Measurements from ENCODE around the gene DBH.
"Not testable (repeated sequence)": the region's sequence is repeated elsewhere in the genome, so short reads cannot be mapped to it uniquely, and the experiment has no call there.

The DBH gene

GRCh38 chr9:133664173-133665050, 28.2 kb downstream of the DBH start:
- no peak for DNase-seq (ENCODE audit: low read depth in 1 of 2, low spot score in 1 of 2)

- no peak for DNase-seq (ENCODE audit: low read depth in 1 of 2, low spot score in 1 of 2)
Measured at GRCh38 chr9:133665096-133665495, 28.9 kb downstream of the DBH start.

GRCh38 chr9:133665535-133665934, 29.4 kb downstream of the DBH start:
- DNase-seq (ENCODE audit: low read depth in 1 of 2, low spot score in 1 of 2) = no peak

GRCh38 chr9:133666387-133666786, 30.2 kb downstream of the DBH start:
- no peak for DNase-seq (ENCODE audit: low read depth in 1 of 2, low spot score in 1 of 2)

GRCh38 chr9:133666845-133667244, 30.7 kb downstream of the DBH start:
- no peak for DNase-seq (ENCODE audit: low read depth in 1 of 2, low spot score in 1 of 2)

GRCh38 chr9:133667759-133668450, 31.7 kb downstream of the DBH start:
- no peak for DNase-seq (ENCODE audit: low read depth in 1 of 2, low spot score in 1 of 2)

GRCh38 chr9:133669182-133669801, 33.1 kb downstream of the DBH start:
- no peak for DNase-seq (ENCODE audit: low read depth in 1 of 2, low spot score in 1 of 2)

- no peak for DNase-seq (ENCODE audit: low read depth in 1 of 2, low spot score in 1 of 2)
Measured at GRCh38 chr9:133670466-133670865, 34.3 kb downstream of the DBH start.

GRCh38 chr9:133671371-133671770, 35.2 kb downstream of the DBH start:
- DNase-seq (ENCODE audit: low read depth in 1 of 2, low spot score in 1 of 2) = no peak

GRCh38 chr9:133672503-133673257, 36.5 kb downstream of the DBH start:
- DNase-seq (ENCODE audit: low read depth in 1 of 2, low spot score in 1 of 2) = no peak

GRCh38 chr9:133673258-133673655, 37.1 kb downstream of the DBH start:
- no peak for DNase-seq (ENCODE audit: low read depth in 1 of 2, low spot score in 1 of 2)

- no peak for DNase-seq (ENCODE audit: low read depth in 1 of 2, low spot score in 1 of 2)
Measured at GRCh38 chr9:133674091-133674490, 37.9 kb downstream of the DBH start.

- not testable (repeated sequence) for DNase-seq (ENCODE audit: low read depth in 1 of 2, low spot score in 1 of 2)
Measured at GRCh38 chr9:133675796-133676195, 39.6 kb downstream of the DBH start.

- DNase-seq (ENCODE audit: low read depth in 1 of 2, low spot score in 1 of 2) = no peak
Measured at GRCh38 chr9:133676450-133676849, 40.3 kb downstream of the DBH start.

GRCh38 chr9:133677126-133678010, 41.2 kb downstream of the DBH start:
- DNase-seq (ENCODE audit: low read depth in 1 of 2, low spot score in 1 of 2) = no peak

- no peak for DNase-seq (ENCODE audit: low read depth in 1 of 2, low spot score in 1 of 2)
Measured at GRCh38 chr9:133679056-133679455, 42.9 kb downstream of the DBH start.

GRCh38 chr9:133679466-133680061, 43.4 kb downstream of the DBH start:
- DNase-seq (ENCODE audit: low read depth in 1 of 2, low spot score in 1 of 2) = no peak

GRCh38 chr9:133680250-133680975, 44.2 kb downstream of the DBH start:
- no peak for DNase-seq (ENCODE audit: low read depth in 1 of 2, low spot score in 1 of 2)

GRCh38 chr9:133680976-133681657, 45.0 kb downstream of the DBH start:
- DNase-seq (ENCODE audit: low read depth in 1 of 2, low spot score in 1 of 2) = no peak

All from activated CD4-positive, alpha-beta T cell treated with anti-CD3 and anti-CD28 coated beads, Interleukin-2, amount 50 U/mL, for 24 hours (primary cell).